Measurements from ENCODE around the gene C1orf21.

- TF ChIP-seq CTCF (IDR thresholded peaks at IDR 0.05; ENCODE audit: low read length): no peak
- no peak for TF ChIP-seq EZH2 (IDR thresholded peaks at IDR 0.05; ENCODE audit: borderline replicate concordance, low read length)
Measured at GRCh38 chr1:184610876-184611595, 224.2 kb downstream of the C1orf21 start.
